Mesenteric fat pad (tissue), 1 donor: ENCODE data around the gene HOXD11. TPM values are rescaled to one million over a fixed set of nuclear protein-coding genes. Genes with fewer than 3 reads are reported as not detected.

Experiments used
- DNase-seq: peaks from one replicate; pipeline ENCODE4 v3.0.0-alpha.2; 2020; ENCODE audit warnings: low spot score
- total RNA-seq: library from RNA; stranded (reverse); fragmentation: NEBNext Ultra II Directional; extraction: Animal tissue kit (Norgen Biotek cat#: 25700); gene quantifications from one replicate; pipeline ENCODE4 v1.2.1, GENCODE V29; 2021
- donor health status: DM: yes; HTN: yes; CAD: no.

Gene HOXD11
- total RNA-seq, 1 donor from 2014 or later = 1.2 TPM

- DNase-seq = no peak
Measured at GRCh38 chr2:176105078-176105729, 1.9 kb upstream of the HOXD11 start.

GRCh38 chr2:176105730-176106580 lies 1.1 kb upstream of the HOXD11 start:
- DNase-seq = peak; percentile 83

DNA sequence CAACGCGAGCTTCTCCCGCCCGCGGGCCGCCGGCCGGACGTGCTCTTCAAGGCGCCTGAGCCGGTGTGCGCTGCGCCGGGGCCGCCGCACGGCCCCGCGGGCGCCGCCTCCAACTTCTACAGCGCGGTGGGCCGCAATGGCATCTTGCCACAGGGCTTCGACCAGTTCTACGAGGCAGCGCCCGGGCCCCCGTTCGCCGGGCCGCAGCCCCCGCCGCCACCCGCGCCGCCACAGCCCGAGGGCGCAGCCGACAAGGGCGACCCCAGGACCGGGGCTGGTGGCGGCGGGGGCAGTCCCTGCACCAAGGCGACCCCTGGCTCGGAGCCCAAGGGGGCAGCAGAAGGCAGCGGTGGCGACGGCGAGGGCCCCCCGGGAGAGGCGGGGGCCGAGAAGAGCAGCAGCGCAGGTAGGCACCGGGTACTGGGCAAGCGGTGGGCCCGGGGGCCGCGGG lies 676 bp downstream of the HOXD11 start:
- DNase-seq = peak; percentile 85

DNA sequence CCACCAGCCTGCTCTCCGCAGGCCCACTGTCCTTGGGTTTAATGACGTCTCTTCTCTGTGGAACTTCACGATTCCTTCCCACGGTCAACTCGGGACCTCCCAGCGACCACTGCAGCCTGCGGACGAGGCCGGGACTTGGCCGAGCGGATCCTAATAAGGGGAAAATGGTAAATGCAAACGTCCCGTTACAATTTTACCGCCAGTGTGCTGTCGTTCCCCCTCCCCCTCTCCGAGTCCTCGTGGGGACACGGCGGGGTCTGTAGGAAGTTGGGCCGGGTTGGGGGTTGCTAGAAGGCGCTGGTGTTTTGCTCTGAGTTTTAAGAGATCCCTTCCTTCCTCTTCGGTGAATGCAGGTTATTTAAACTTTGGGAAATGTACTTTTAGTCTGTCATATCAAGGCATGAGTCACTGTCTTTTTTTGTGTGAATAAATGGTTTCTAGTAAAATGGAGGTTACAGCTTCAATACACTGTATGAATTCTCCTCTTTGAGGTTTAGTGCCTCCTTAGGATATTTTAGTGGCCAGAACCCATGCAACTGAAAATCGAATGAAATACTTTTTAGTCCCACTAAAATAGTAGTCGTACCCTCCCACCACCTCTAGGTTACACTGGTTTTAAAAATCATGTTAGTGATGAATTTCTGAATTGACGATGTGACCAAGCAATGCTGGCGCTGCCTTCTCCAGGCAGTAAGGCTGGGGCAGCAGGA lies 2.3 kb downstream of the HOXD11 start:
- DNase-seq = no peak

DNA sequence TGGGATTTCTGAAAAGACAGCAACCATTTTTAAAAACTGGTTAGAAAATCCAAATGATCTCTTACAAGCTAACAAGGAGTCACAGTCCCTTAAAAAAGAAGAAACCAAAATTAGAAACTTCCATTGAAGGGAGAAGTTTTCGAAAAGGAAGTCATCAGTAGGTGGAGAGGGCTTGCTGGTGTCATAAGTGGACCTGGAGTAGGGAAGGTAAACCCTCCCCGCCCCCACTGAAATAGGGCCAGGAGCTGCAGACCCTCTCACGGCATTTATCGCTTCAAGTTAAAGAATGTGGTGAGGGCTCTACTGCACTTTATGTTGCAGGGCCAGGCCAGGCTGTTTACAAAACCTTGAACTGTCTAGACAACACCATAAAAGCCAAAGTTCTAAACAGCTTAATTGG lies 2.9 kb downstream of the HOXD11 start:
- DNase-seq = no peak

- no peak for DNase-seq
Measured at GRCh38 chr2:176110415-176111308, 3.6 kb downstream of the HOXD11 start.

- DNase-seq = no peak
Measured at GRCh38 chr2:176111309-176111663, 4.2 kb downstream of the HOXD11 start.

- no peak for DNase-seq
Measured at GRCh38 chr2:176111846-176112374, 4.8 kb downstream of the HOXD11 start.

DNA sequence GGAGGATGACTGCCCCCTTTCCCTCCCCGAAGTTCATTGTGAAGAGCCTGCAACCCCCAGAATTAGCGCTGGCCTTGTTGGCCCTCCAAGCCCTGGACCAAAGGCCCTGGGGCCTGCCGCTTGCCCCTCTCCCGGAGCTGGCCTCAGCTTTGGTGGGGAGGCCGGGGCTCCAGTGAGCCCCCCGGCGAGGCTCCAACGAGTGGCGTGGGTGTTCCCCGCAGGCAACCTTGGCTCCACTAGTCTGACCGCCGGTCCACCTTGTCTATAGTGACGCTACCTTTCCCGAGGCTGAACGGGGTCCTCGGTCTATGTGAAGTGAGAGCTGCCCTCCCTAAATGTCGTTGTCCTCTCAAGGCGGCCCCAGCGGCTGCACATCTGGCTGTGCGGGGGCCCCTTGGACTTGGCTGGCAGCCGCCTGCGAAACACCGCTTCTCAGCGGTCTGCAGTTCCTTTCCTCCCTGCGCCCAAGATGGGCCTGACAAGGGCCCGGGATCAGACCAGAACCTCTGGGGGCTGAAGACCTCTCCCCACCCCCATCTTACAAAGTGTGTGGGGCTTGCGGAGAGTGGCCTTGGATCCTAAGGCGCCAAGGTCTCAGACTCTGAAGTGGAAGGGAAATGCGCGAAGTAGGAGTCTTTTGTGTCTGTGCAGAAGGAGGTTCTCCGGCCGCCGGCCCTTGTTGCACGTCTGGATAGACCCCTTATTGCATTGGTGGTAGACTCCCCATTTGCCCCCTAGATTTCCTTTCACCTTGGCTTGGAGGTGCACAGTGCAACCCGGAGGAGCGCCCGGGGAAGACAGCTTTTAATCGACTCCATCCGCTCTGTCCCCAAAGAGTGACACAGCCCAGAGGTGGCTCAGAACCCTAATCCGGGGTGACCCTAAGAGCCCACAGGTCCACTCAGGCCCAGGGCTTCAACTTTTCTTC lies 5.6 kb downstream of the HOXD11 start:
- no peak for DNase-seq

DNA sequence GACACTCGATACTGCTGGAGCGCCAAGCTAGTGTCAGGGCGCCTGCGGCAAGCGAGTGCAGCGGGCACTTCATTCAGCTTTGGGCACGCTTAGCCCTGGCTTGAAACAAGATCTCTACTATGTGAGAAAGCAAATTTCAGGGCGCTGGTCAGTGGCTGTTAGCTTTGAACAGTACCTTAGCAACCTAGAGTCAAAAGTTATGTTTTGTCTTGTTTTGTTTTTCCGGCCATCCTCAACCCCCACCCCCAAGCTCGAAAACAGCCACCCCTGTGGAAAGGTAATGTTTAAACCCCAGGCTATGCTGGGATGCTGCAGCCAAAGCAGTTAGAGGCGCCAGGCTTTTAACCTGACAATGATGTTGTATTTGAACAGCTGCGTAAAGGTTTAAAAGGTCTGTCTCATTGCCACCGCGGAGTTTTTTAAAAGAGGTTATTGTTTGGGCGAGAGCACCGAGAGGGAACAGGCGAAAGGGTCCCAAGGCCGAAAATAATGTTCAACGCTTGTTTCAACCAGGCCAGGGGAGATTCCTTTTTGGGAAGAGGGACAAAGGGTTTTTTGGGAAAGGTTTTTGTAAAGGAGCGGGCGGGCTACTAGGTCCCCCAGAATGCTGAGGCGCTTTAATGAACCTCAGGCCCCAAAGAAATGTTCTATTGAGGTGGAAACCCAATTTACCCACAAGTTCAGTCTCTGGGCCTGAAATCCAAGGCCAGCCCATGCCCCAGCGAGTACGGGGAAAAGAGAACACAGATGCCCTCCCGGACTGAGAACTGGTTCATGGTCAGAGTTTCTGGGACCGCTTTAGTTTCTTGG lies 7.2 kb downstream of the HOXD11 start:
- no peak for DNase-seq

DNA sequence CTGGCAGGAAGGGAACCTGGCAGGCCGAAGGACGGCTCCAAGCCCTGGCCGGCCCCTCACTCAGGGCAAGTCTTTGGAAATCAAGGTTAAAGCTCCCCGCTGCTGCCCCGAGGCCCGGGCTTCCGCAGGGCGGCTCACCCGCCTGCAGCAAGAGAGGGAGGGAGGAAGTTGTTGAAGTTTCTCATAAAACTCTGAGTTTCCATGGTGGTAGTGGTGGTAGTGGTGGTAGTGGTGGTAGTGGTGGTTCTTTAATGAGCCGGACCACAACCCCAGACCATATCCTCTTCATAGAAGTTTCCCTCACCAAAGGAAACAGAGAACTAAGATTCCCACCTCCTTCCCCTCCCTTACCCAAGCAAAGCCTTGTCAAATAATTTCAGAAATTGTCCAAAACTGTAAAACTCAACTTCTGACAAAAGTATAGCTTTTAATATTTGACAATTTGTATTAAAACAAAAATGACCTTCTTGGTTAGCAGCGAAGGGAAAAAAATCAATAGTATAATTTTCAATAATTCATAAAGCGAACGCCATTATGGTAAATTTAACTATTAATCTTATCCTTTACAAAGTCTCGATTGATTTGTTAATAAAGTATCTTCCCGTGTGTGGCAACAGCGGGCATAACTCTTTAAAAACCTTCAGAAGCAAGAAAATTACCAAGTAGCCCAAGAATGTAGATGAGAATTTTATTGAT lies 8.0 kb downstream of the HOXD11 start:
- DNase-seq = no peak

DNA sequence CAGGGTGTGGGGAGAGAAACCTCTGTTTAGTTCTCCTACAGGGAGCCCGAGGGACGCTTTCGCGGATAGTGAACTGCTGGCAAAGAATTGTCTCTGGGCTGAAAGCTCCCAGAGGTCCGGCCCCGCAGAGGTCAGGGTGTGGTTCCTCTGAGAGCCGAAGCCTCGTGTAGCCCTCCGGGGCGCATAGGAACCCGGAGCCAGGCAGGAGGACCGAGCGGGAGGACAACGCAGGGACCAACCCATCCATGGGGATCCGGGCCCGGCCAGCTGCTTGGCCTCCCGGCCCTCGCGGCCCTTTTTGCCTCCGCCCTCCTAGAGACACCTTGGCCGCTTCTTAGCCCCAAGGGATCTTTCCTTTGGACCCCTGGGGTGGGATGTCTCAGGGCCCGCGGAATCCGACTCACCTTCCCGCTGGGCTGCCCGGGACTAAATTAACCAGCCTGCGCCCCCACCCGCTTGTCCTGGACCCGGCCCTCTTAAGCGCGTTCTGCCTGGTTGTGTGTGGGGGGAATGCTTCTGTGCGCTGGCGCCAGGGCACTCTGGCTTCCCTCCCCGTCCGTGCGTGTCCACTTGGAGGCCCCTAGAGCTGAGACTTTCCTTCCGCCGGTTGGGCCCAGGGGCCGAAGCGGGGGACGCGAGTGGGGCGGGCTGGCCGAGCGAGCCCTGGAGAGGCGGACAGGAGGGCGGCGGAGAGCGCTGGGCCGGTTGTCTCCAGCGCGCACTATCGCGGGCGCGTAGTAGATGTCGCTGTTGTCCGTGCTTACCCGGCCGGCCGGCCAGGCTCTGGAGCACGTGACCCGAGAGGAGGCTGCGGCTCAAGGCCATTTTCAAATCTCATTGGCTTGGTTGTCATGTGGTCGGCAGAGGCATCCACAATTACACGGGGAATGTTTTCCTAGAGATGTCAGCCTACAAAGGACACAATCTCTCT lies 9.1 kb downstream of the HOXD11 start, which contains the start of gene HOXD10:
TSS of gene HOXD10 (plus strand) at position 896 of the 931 bp plus-strand sequence. CDS start 56 bp downstream, outside the sequence.
- DNase-seq = peak; percentile 90

DNA sequence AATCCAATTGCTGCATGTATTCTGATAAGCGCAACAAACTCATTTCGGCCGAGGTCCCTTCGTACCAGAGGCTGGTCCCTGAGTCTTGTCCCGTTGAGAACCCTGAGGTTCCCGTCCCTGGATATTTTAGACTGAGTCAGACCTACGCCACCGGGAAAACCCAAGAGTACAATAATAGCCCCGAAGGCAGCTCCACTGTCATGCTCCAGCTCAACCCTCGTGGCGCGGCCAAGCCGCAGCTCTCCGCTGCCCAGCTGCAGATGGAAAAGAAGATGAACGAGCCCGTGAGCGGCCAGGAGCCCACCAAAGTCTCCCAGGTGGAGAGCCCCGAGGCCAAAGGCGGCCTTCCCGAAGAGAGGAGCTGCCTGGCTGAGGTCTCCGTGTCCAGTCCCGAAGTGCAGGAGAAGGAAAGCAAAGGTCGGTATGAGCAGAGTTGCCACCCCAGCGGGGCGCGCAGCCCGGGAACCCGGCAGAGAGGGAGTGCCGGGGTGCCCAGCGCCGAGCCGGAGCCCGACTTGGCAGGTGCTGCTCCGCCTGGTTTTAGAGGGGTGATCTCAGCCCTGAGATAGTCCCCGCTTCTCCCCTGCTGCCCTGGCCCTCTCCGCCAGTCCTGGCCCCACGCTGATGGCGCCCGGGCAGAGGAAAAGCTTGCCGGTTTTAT lies 10.2 kb downstream of the HOXD11 start:
- peak; percentile 82 for DNase-seq

- peak; percentile 84 for DNase-seq
Measured at GRCh38 chr2:176117823-176118371, 10.8 kb downstream of the HOXD11 start.

- peak; percentile 55 for DNase-seq
Measured at GRCh38 chr2:176118601-176119339, 11.7 kb downstream of the HOXD11 start.
